OCI-LY1 (cell line): ENCODE results near the gene DAO.

Source experiments
- H2AFZ ChIP-seq: fragments of 200-600 bp; sonication (generic), shearing (Covaris generic); 2 replicates; pipeline ENCODE4 v1.6.0; 2014; ENCODE audit warnings: antibody characterized with exemption, mild to moderate bottlenecking, low read length
- H3F3A ChIP-seq: fragments of 200-600 bp; sonication (generic), shearing (Covaris generic); 2 replicates; pipeline ENCODE4 v1.6.0; 2014; ENCODE audit warnings: mild to moderate bottlenecking, antibody characterized with exemption, low read length, moderate library complexity; ENCODE audit not compliant: insufficient read depth
- H3K27ac ChIP-seq: fragments of 200-600 bp; sonication (generic); 2 replicates; pipeline ENCODE4 v1.5.1; 2014; ENCODE audit warnings: low read length, mixed run types, mild to moderate bottlenecking, low read depth; ENCODE audit not compliant: poor library complexity, severe bottlenecking
- H3K27me3 ChIP-seq: fragments of 200-600 bp; sonication (generic); 2 replicates; pipeline ENCODE4 v1.6.0; 2014; ENCODE audit warnings: antibody characterized with exemption, mild to moderate bottlenecking, low read length, moderate library complexity; ENCODE audit not compliant: insufficient read depth
- H3K36me3 ChIP-seq: fragments of 200-600 bp; sonication (generic); 2 replicates; pipeline ENCODE4 v1.6.1; 2014; ENCODE audit warnings: mild to moderate bottlenecking, antibody characterized with exemption, low read length, moderate library complexity, mixed read lengths; ENCODE audit not compliant: insufficient read depth
- H3K4me1 ChIP-seq: fragments of 200-600 bp; sonication (generic); 2 replicates; pipeline ENCODE4 v1.5.1; 2014; ENCODE audit warnings: mild to moderate bottlenecking, low read length, moderate library complexity; ENCODE audit not compliant: insufficient read depth, severe bottlenecking
- H3K4me2 ChIP-seq: fragments of 200-600 bp; sonication (generic), shearing (Covaris generic); 2 replicates; pipeline ENCODE4 v1.6.1; 2014; ENCODE audit warnings: low read length
- H3K4me3 ChIP-seq: fragments of 200-600 bp; sonication (generic); 2 replicates; pipeline ENCODE4 v1.5.1; 2014; ENCODE audit warnings: low read length, low read depth, mild to moderate bottlenecking, mixed read lengths; ENCODE audit not compliant: poor library complexity, severe bottlenecking
- H3K79me2 ChIP-seq: fragments of 200-600 bp; shearing (Covaris generic); 2 replicates; pipeline ENCODE4 v1.6.1; 2016; ENCODE audit warnings: mixed run types, low read length, mixed read lengths; ENCODE audit not compliant: insufficient read depth
- H3K9ac ChIP-seq: fragments of 200-600 bp; sonication (generic), shearing (Covaris generic); 2 replicates; pipeline ENCODE4 v1.6.1; 2014; ENCODE audit warnings: mild to moderate bottlenecking, low read length, mixed read lengths
- H3K9me2 ChIP-seq: fragments of 200-600 bp; sonication (generic), shearing (Covaris generic); 2 replicates; pipeline ENCODE4 v1.6.1; 2014; ENCODE audit warnings: low read depth, mild to moderate bottlenecking, low read length, mixed read lengths
- H3K9me3 ChIP-seq: fragments of 200-600 bp; shearing (Covaris generic); 2 replicates; pipeline ENCODE4 v1.6.1; 2014; ENCODE audit warnings: low read length, mixed read lengths
- H4K20me1 ChIP-seq: fragments of 200-600 bp; sonication (generic), shearing (Covaris generic); 2 replicates; pipeline ENCODE4 v1.6.0; 2016; ENCODE audit warnings: mild to moderate bottlenecking, low read length; ENCODE audit not compliant: insufficient read depth
- EZH2 ChIP-seq: fragments of 200-600 bp; sonication (generic), shearing (Covaris generic); IDR thresholded peaks from 2 replicates; pipeline ENCODE4 v1.8.0; 2017; ENCODE audit warnings: borderline replicate concordance, mixed run types, mild to moderate bottlenecking, antibody characterized with exemption, low read length, moderate library complexity, mixed read lengths
- TF ChIP-seq, protein P1 (sequence below): fragments of 200-600 bp; sonication (generic), shearing (Covaris generic); IDR thresholded peaks from 2 replicates; pipeline ENCODE4 v1.5.1; 2017; ENCODE audit warnings: mild to moderate bottlenecking, antibody characterized with exemption, low read length, moderate library complexity, mixed read lengths

DAO gene

DNA sequence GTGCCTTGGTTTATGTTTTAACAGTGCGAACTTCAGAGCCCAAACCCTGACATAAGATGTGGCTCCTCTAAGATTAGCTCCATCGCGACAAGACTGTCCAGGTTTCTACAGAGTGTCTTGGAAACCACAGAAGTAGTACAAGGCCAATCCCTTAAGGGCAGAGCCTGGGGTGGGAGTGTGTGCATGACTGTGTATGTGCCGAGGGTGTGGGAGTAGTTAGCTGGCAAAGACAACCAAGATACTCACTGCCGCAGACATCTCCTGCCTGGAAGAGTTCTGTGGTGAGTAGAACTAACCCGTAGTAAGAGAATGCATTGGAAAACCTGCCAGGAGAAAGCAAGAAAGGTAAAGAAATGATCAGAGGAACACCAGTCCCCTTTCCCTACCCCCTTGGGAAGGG, 54.1 kb downstream of the DAO start:
- Histone ChIP-seq H3K79me2 (no peaks in the 10 kb centered on the region), H3K4me2 (no peak overlapping the region), H2AFZ (no peak overlapping the region)

DNA sequence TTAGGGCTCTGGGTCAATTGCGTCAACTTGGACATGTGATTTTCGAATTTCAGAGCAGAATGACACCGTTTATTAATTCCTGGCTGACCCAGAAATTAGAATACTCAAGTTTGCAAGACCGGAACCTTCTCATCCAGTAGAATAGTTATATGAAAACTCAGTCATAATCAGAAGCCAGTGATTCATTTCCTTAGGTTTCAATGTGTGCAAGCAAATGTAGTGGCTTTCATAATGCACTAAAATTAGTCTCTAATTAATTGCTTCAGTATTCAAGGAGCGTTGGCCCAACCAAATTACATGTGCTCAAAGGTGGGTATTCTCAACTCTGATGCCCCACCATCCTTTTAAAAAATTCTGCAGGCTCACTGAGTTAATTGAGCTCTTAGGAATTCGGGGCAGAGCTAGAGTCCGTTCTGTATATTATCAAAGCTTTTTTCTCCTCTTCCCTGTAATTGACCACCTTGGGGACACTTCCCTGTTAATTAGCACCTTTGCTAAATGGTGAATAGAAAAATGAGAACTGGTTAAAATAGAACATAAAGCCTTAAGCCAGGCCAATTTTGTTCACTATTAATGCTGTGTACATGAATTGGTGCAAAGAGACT, 55.4 kb downstream of the DAO start:
- no peaks in the 10 kb centered on the region for H3K4me1 ChIP-seq
- H2AFZ ChIP-seq, result no peak overlapping the region
- H3K36me3 ChIP-seq, result no peaks in the 10 kb centered on the region
- H3K9ac ChIP-seq, result no peak overlapping the region
- TF ChIP-seq, protein P1, sequence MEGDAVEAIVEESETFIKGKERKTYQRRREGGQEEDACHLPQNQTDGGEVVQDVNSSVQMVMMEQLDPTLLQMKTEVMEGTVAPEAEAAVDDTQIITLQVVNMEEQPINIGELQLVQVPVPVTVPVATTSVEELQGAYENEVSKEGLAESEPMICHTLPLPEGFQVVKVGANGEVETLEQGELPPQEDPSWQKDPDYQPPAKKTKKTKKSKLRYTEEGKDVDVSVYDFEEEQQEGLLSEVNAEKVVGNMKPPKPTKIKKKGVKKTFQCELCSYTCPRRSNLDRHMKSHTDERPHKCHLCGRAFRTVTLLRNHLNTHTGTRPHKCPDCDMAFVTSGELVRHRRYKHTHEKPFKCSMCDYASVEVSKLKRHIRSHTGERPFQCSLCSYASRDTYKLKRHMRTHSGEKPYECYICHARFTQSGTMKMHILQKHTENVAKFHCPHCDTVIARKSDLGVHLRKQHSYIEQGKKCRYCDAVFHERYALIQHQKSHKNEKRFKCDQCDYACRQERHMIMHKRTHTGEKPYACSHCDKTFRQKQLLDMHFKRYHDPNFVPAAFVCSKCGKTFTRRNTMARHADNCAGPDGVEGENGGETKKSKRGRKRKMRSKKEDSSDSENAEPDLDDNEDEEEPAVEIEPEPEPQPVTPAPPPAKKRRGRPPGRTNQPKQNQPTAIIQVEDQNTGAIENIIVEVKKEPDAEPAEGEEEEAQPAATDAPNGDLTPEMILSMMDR, result no peak
- no peak for TF ChIP-seq EZH2
- H4K20me1 ChIP-seq, result no peaks in the 10 kb centered on the region
- no peak overlapping the region for H3K4me3 ChIP-seq
- no peak overlapping the region for H3K27ac ChIP-seq
- H3K4me2 ChIP-seq, result no peak overlapping the region
- H3K79me2 ChIP-seq, result no peaks in the 10 kb centered on the region
- no peaks in the 10 kb centered on the region for H3K9me2 ChIP-seq
- no peaks in the 10 kb centered on the region for H3K9me3 ChIP-seq
- H3K27me3 ChIP-seq, result no peaks in the 10 kb centered on the region
- H3F3A ChIP-seq, result no peaks in the 10 kb centered on the region

More for the DNA sequence above, 54.1 kb downstream of the DAO start:
- Histone ChIP-seq H3K9ac (no peak overlapping the region), H3K9me3 (no peaks in the 10 kb centered on the region), H3K27ac (no peak overlapping the region), H3K27me3 (no peaks in the 10 kb centered on the region), H3K4me1 (peaks cover 5% of the 10 kb centered on the region), H3F3A (no peaks in the 10 kb centered on the region), H3K36me3 (no peaks in the 10 kb centered on the region), H3K9me2 (no peaks in the 10 kb centered on the region), H3K4me3 (no peak overlapping the region), H4K20me1 (no peaks in the 10 kb centered on the region)
- TF ChIP-seq, protein P1, result no peak
- no peak for TF ChIP-seq EZH2

DNA sequence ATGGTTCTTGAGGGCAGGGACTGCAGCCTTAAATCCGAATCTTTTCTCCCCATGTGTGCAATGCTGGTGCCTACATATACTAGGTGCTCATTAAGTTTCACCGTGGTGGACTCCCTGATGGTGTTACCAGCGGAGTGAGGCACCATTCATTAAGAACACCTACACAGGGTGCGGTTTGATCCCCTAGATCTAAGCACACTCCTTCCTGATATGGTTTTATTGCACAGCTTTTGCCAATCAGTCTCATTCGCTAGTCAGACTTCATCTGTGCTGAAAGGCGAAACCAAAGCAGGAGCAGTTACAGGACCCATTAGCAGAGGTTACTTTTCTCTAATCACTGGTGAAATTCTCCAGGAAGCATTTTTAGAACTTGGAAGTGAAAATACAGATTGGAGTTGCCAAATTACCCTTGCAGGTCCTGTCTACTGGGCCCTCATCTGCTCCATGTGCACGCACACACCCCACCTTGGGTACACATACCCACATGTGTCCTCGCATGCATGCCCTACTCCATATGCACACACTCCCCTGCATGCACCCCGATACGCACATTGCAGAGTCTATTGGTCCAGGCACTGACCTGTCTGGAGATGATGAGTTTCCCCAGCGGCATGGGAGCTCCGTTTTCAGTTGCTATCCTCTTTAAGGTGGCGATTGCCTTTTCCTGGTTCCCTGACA, 58.5 kb downstream of the DAO start:
- Histone ChIP-seq H3K4me1 (no peaks in the 10 kb centered on the region), H3K79me2 (no peaks in the 10 kb centered on the region), H2AFZ (no peak overlapping the region), H3K27ac (no peak overlapping the region), H3K4me3 (no peak overlapping the region), H3F3A (no peaks in the 10 kb centered on the region), H3K36me3 (no peaks in the 10 kb centered on the region), H3K27me3 (no peaks in the 10 kb centered on the region), H3K9ac (no peak overlapping the region), H3K9me3 (no peaks in the 10 kb centered on the region), H3K9me2 (no peaks in the 10 kb centered on the region), H3K4me2 (no peak overlapping the region), H4K20me1 (no peaks in the 10 kb centered on the region)
- no peak for TF ChIP-seq EZH2
- TF ChIP-seq, protein P1, result no peak
